PC-3 (cell line): ENCODE data around the gene RMI2.

ENCODE experiments used
- CTCF ChIP-seq: fragments of 300-600 bp; sonication (generic); conservative IDR thresholded peaks from 2 replicates; pipeline ENCODE4 v1.5.1; 2017; ENCODE audit warnings: antibody characterized with exemption, low read depth, mild to moderate bottlenecking, low read length
- EZH2 ChIP-seq: fragments of 300-600 bp; sonication (generic); IDR thresholded peaks from one replicate; pipeline ENCODE4 v1.6.1; 2017; ENCODE audit warnings: antibody characterized with exemption, mild to moderate bottlenecking, low read length; ENCODE audit not compliant: unreplicated experiment
- EZH2phosphoT487 ChIP-seq: fragments of 300-600 bp; sonication (generic); IDR thresholded peaks from 2 replicates; pipeline ENCODE4 v1.6.1; 2018; ENCODE audit warnings: mild to moderate bottlenecking, antibody characterized with exemption, low read length, borderline replicate concordance

- TF ChIP-seq CTCF: no peak
- TF ChIP-seq EZH2: no peak
- TF ChIP-seq EZH2phosphoT487: no peak
Measured at GRCh38 chr16:11389083-11389482, 43.8 kb downstream of the RMI2 start.
